Gastrocnemius medialis (tissue), 4 donors: ENCODE data around the gene AFF1. TPM values are rescaled to one million over a fixed set of nuclear protein-coding genes. Genes with fewer than 3 reads are reported as not detected.

Source experiments
- ATAC-seq, 2 donors: fragments of 150-250 bp; one replicate each; pipeline ENCODE4 v1.9.1; 2016
- DNase-seq, 2 donors: peaks; one replicate each; pipeline ENCODE4 v3.0.0-alpha.2; 2019
- H3K27ac ChIP-seq, 4 donors: fragments of 200-600 bp; sonication (generic); 1 replicate in 1 of 4; 2 replicates in 3 of 4; pipeline ENCODE4 v1.5.1; 2016 to 2018; ENCODE audit warnings: mild to moderate bottlenecking in 2 of 4, moderate library complexity in 1 of 4
- H3K27me3 ChIP-seq, 3 donors: fragments of 200-600 bp; sonication (generic) in 2 of 3; 1 replicate in 1 of 3; 2 replicates in 2 of 3; pipeline versions ENCODE4 v1.5.1 to v1.6.0; 2016 to 2019; ENCODE audit warnings: mild to moderate bottlenecking in 1 of 3, moderate library complexity in 1 of 3
- H3K36me3 ChIP-seq, 2 donors: fragments of 200-600 bp; sonication (generic) in 1 of 2; one replicate each; pipeline ENCODE4 v1.5.1; 2017 to 2018
- H3K4me1 ChIP-seq, 2 donors: fragments of 200-600 bp; sonication (generic) in 1 of 2; one replicate each; pipeline ENCODE4 v1.5.1; 2016 to 2017; ENCODE audit warnings: mild to moderate bottlenecking in 2 of 2
- H3K4me3 ChIP-seq, 4 donors: fragments of 200-600 bp; sonication (generic) in 3 of 4; 1 replicate in 1 of 4; 2 replicates in 3 of 4; pipeline ENCODE4 v1.5.1; 2016 to 2019; ENCODE audit warnings: mild to moderate bottlenecking in 2 of 4
- H3K9me3 ChIP-seq, 3 donors: fragments of 200-600 bp; sonication (generic) in 2 of 3; 1 replicate in 1 of 3; 2 replicates in 2 of 3; pipeline ENCODE4 v1.5.1; 2016 to 2019
- POLR2A ChIP-seq, 2 donors: fragments of 450-650 bp; IDR thresholded peaks; one replicate each; pipeline ENCODE4 v1.6.1; 2017; ENCODE audit warnings: antibody characterized with exemption in 2 of 2, mild to moderate bottlenecking in 2 of 2, moderate library complexity in 2 of 2
- in situ Hi-C, 4 donors: fragments of 200-750 bp; cut with MboI; loops; one replicate each; pipeline versions ENCODE4 v1.15.0 to v1.8.0; 2017; ENCODE audit warnings: low sequenced_read_pairs in 4 of 4
- intact Hi-C: fragments of 100-400 bp; cut with DNase I; formaldehyde crosslinking; loops from one replicate; pipeline ENCODE4 v1.15.1; 2023; ENCODE audit warnings: low total_unique reads
- total RNA-seq, 4 donors: library from RNA; depleted of rRNA; stranded (reverse); fragments of >200 nt; gene quantifications; one replicate each; pipeline versions ENCODE4 v1.1.0 to v1.2.3, GENCODE V29; 2016
- TF ChIP-seq, protein P1 (sequence below), 5 experiments: fragments of 450-650 bp in 3 of 5; fragments of 200-600 bp in 2 of 5; sonication (generic) in 2 of 5; IDR thresholded peaks in 4 of 5; conservative IDR thresholded peaks in 1 of 5; 1 replicate in 4 of 5; 2 replicates in 1 of 5; pipeline ENCODE4 v1.5.1; 2016 to 2019; ENCODE audit warnings: antibody characterized with exemption in 5 of 5, mild to moderate bottlenecking in 3 of 5, moderate library complexity in 3 of 5

AFF1 gene
- total RNA-seq, 4 donors from 2014 or later: 142 to 265 (median 197) TPM

DNA sequence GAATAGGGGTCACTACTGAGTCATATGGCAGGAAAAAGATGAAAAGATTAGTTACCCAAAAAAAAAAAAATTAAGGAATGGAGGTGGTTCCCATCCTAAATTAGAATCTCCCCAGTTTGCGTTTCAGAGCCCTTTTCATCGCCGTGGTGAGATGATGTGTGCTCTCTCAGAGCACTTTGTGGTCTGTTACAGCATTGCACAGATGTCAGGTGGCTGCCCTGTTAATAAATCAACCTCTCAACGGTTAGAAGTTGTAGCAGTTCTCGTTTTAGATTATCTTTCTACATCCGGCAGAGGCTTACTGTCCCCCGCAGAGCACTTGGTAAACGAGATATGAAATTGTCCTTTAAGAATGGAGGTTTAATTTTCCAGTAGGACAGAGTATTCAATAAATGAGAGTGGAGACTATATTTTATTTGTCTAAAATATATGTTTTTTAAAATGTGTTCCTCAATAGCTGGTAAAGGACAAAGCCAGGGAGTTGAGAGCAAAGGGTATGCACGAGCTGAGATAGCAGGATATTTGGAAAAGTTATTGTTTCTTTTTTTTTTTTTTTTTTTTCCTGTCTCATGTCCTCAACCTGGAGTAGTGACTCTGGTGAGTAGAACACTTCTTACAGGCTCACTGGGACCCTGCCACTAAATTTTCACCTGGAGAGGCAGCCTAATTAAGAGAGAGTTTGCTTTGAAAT, 26.9 kb downstream of the AFF1 start:
- H3K36me3 ChIP-seq: no peaks in the 10 kb centered on the region
- peak overlapping the region in 3 of 4 donors; percentile 12 to 45 (median 34) for H3K27ac ChIP-seq
- peaks cover 25 to 26% of the 10 kb centered on the region in 2 donors for H3K4me1 ChIP-seq
- intact Hi-C loops (no loop called here), in situ Hi-C loops (no loop called here)
- H3K4me3 ChIP-seq: no peak overlapping the region
- no peaks in the 10 kb centered on the region for H3K9me3 ChIP-seq
- DNase-seq: no peak
- no peaks in the 10 kb centered on the region for H3K27me3 ChIP-seq
- TF ChIP-seq, protein P1, sequence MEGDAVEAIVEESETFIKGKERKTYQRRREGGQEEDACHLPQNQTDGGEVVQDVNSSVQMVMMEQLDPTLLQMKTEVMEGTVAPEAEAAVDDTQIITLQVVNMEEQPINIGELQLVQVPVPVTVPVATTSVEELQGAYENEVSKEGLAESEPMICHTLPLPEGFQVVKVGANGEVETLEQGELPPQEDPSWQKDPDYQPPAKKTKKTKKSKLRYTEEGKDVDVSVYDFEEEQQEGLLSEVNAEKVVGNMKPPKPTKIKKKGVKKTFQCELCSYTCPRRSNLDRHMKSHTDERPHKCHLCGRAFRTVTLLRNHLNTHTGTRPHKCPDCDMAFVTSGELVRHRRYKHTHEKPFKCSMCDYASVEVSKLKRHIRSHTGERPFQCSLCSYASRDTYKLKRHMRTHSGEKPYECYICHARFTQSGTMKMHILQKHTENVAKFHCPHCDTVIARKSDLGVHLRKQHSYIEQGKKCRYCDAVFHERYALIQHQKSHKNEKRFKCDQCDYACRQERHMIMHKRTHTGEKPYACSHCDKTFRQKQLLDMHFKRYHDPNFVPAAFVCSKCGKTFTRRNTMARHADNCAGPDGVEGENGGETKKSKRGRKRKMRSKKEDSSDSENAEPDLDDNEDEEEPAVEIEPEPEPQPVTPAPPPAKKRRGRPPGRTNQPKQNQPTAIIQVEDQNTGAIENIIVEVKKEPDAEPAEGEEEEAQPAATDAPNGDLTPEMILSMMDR (IDR thresholded peaks at IDR 0.05 in 4 of 5, conservative IDR thresholded peaks at IDR 0.05 in 1 of 5): no peak
- no peak for TF ChIP-seq POLR2A (IDR thresholded peaks at IDR 0.05)
- ATAC-seq: peak; percentile 89 to 92

DNA sequence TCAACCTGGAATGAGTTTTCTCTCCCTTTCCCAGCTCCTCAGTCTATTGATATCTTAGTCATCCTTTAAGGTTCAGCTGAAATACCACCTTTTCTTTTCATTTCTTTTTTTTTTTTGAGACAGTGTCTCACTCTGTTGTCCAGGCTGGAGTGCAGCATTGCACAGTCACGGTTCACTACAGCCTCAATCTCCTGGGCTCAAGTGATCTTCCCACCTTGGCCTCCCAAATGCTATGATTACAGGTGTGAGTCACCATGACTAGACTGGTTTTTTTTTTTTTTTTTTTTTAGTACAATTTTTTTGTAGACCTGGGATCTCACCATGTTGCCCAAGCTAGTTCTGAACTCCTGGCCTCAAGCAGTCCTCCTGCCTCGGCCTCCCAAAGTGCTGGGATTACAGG, 28.9 kb downstream of the AFF1 start:
- Histone ChIP-seq H3K4me3 (no peak overlapping the region), H3K4me1 (peaks cover 31 to 32% of the 10 kb centered on the region in 2 donors), H3K27me3 (no peaks in the 10 kb centered on the region), H3K27ac (no peak overlapping the region), H3K9me3 (no peaks in the 10 kb centered on the region), H3K36me3 (no peaks in the 10 kb centered on the region)
- TF ChIP-seq, protein P1 (IDR thresholded peaks at IDR 0.05 in 4 of 5, conservative IDR thresholded peaks at IDR 0.05 in 1 of 5): no peak
- no peak for TF ChIP-seq POLR2A (IDR thresholded peaks at IDR 0.05)
- in situ Hi-C loops (no loop called here), intact Hi-C loops (no loop called here)
- DNase-seq: no peak
- ATAC-seq: peak in 1 of 2 donors; percentile 44

DNA sequence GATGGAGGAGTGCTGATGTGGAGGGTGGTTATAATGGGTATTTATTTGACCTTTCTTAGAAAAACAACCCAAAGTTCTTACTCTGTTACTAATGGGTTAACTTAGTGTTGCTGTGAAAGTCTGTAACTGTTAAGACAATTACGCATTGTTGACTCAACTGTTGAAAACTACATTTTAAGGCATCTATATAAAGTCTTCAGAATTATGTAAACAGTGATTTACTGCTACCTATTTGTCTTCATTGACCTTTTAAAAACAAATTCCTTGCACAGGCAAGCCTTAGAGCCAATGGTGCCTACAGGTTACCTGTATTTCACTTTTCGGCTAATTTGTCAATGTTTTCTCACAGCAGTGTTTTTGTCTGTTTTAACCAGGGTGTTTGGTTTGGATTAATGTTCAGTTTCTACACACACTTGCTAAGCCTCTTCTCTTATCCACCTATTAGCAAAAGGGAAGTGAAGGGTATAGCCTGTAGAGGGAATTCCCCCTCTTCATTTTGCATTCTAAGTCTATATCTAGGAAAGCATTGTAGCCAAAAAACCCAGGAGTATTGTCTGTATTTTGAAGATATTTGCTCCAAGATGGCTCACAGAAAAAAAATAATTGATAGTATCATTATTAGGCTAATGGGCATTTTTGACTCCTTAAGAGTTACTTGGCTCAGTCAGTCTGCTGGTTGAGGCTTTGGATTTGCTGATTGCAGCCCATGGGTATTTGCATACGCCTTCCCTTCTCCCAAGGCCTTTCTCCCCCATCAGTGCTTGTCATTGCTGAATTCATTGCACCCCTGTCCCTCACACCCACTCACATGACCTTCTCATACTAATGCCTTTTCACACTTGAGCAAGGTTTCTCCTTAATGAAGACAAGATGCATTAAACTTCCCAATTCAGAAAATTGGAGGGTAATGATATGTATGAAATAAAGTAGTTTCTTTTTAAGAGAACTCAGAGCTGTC, 30.5 kb downstream of the AFF1 start:
- H3K4me3 ChIP-seq: no peak overlapping the region
- no peaks in the 10 kb centered on the region for H3K9me3 ChIP-seq
- intact Hi-C loops (no loop called here), in situ Hi-C loops (no loop called here)
- ATAC-seq (no peak), DNase-seq (no peak)
- H3K36me3 ChIP-seq: peaks cover 0 to 3% of the 10 kb centered on the region in 2 donors
- no peak overlapping the region for H3K27ac ChIP-seq
- TF ChIP-seq, protein P1 (IDR thresholded peaks at IDR 0.05 in 4 of 5, conservative IDR thresholded peaks at IDR 0.05 in 1 of 5): no peak
- no peak for TF ChIP-seq POLR2A (IDR thresholded peaks at IDR 0.05)
- H3K27me3 ChIP-seq: no peaks in the 10 kb centered on the region
- peaks cover 23 to 26% of the 10 kb centered on the region in 2 donors for H3K4me1 ChIP-seq

DNA sequence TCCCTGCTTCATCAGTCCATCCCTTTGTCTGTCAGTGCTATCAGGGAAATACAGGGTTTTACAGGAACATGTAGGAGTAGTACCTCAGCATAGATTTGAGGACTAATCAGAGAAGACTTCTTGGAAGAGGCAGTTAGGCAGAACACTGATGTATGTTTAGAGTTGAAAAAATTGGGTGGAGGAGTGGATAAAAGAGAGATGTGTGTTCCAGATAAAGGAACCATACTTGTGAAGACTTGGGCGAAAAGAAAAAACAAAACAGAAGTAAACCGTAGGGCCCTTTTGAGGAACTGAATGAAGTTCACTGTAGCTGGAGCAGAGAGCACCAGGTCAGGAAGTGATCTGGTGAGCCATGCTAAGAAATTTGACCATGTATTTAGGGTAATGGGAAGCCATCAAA, 32.3 kb downstream of the AFF1 start:
- DNase-seq (no peak), ATAC-seq (no peak)
- Histone ChIP-seq H3K4me1 (peaks cover 16 to 18% of the 10 kb centered on the region in 2 donors), H3K27me3 (no peaks in the 10 kb centered on the region), H3K9me3 (no peaks in the 10 kb centered on the region), H3K36me3 (peaks cover 0 to 4% of the 10 kb centered on the region in 2 donors), H3K27ac (no peak overlapping the region), H3K4me3 (no peak overlapping the region)
- in situ Hi-C loops: no loop called here
- intact Hi-C loops: no loop called here
- TF ChIP-seq, protein P1 (IDR thresholded peaks at IDR 0.05 in 4 of 5, conservative IDR thresholded peaks at IDR 0.05 in 1 of 5): no peak
- TF ChIP-seq POLR2A (IDR thresholded peaks at IDR 0.05): no peak
